ENCODE measurements around the gene ABO.
"Not testable (repeated sequence)": the region's sequence is repeated elsewhere in the genome, so short reads cannot be mapped to it uniquely, and the experiment has no call there.

Gene ABO

GRCh38 chr9:133261753-133262120, 13.3 kb downstream of the ABO start:
- no peak for DNase-seq

- DNase-seq, result no peak
Observed at GRCh38 chr9:133261103-133261752, 13.8 kb downstream of the ABO start.

- no peak for DNase-seq
Observed at GRCh38 chr9:133260334-133261102, 14.5 kb downstream of the ABO start.

GRCh38 chr9:133258061-133259015, 16.7 kb downstream of the ABO start:
- DNase-seq, result no peak

- no peak for DNase-seq
Observed at GRCh38 chr9:133257465-133257956, 17.5 kb downstream of the ABO start.

- DNase-seq, result no peak
Observed at GRCh38 chr9:133256686-133257091, 18.3 kb downstream of the ABO start.

GRCh38 chr9:133256136-133256461, 18.9 kb downstream of the ABO start:
- DNase-seq, result no peak

- no peak for DNase-seq
Observed at GRCh38 chr9:133255371-133256135, 19.4 kb downstream of the ABO start.

- DNase-seq, result no peak
Observed at GRCh38 chr9:133254471-133254870, 20.5 kb downstream of the ABO start.

GRCh38 chr9:133253268-133253667, 21.7 kb downstream of the ABO start:
- DNase-seq, result no peak

GRCh38 chr9:133252301-133253020, 22.5 kb downstream of the ABO start:
- no peak for DNase-seq

- no peak for DNase-seq
Observed at GRCh38 chr9:133251773-133252172, 23.2 kb downstream of the ABO start.

- DNase-seq, result not testable (repeated sequence)
Observed at GRCh38 chr9:133251221-133251620, 23.8 kb downstream of the ABO start.

GRCh38 chr9:133250741-133251170, 24.2 kb downstream of the ABO start:
- no peak for DNase-seq

- no peak for DNase-seq
Observed at GRCh38 chr9:133249337-133249736, 25.7 kb downstream of the ABO start.

- DNase-seq, result no peak
Observed at GRCh38 chr9:133248726-133249295, 26.2 kb downstream of the ABO start.

- no peak for DNase-seq
Observed at GRCh38 chr9:133247632-133248031, 27.4 kb downstream of the ABO start.

- DNase-seq, result no peak
Observed at GRCh38 chr9:133246991-133247390, 28.0 kb downstream of the ABO start.

GRCh38 chr9:133246562-133246961, 28.4 kb downstream of the ABO start:
- no peak for DNase-seq

GRCh38 chr9:133242991-133243390, 32.0 kb downstream of the ABO start:
- DNase-seq, result no peak

GRCh38 chr9:133242241-133242640, 32.8 kb downstream of the ABO start:
- no peak for DNase-seq
